AG09319 (cell line): ENCODE data around the gene ANKMY1.

Source experiments
- DNase-seq: peaks from one replicate; pipeline ENCODE4 v3.0.0-alpha.2; 2010; ENCODE audit warnings: low read depth; ENCODE audit errors: extremely low read depth
- CTCF ChIP-seq: IDR thresholded peaks from 2 replicates; pipeline ENCODE4 v1.5.1; 2011; ENCODE audit warnings: low read depth, mild to moderate bottlenecking, inconsistent platforms, low read length, moderate library complexity

Gene ANKMY1

GRCh38 chr2:240455647-240456446 is 101.9 kb downstream of the ANKMY1 start:
- no peak for DNase-seq
- TF ChIP-seq CTCF, result no peak

- TF ChIP-seq CTCF, result no peak
- DNase-seq, result no peak
These were observed 102.5 kb downstream of the ANKMY1 start for GRCh38 chr2:240455272-240455646.

- no peak for DNase-seq
- no peak for TF ChIP-seq CTCF
These were observed 103.5 kb downstream of the ANKMY1 start for GRCh38 chr2:240454106-240454901.

GRCh38 chr2:240453461-240454105 is 104.2 kb downstream of the ANKMY1 start:
- TF ChIP-seq CTCF, result no peak
- DNase-seq, result no peak

GRCh38 chr2:240452462-240453256 is 105.1 kb downstream of the ANKMY1 start:
- no peak for TF ChIP-seq CTCF
- peak; percentile 14 for DNase-seq

- no peak for TF ChIP-seq CTCF
- no peak for DNase-seq
These were observed 105.9 kb downstream of the ANKMY1 start for GRCh38 chr2:240451791-240452461.
